ENCODE measurements around the gene CBX7.

DNA sequence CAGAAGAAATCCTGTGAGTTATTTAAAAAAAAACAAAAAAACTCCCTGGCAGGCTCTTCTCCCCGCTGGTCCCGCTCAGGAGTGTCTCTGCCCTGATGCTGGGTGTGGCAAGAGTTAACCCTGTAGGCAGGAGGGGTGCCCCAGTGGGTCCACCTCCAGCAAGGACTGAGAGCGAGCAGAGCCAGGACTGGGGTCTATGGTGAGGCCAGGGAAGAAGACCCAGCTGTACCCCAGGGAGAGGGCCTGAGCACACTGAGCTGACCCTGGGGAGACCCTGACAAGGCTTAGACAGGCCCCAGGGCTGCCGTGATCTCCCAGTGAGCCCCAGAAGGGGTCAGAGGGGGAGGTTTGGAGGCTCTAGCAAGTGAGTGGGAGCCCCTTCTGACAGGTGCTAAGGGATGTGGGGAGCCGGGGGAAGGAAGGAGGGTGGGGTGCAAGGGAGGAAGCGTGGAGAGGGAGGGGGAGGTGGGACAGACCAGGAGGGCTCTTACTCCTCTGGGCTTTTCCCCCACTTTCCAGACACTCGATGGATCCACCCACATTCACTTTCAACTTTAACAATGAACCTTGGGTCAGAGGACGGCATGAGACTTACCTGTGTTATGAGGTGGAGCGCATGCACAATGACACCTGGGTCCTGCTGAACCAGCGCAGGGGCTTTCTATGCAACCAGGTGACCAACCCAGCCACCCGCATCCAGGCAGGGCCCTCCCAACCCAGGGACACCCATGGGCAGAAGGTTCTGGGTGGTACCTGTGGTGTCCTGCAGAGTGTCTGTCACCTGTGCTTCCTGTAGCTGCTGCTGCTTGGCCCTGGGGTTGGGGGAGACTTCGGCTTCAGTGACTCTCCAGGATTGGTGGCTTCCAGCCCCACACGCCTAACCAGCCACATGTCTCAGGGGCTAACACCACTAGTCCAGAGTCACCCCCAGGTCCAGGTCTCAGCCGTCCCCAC lies 69.0 kb downstream of the CBX7 start:
- TF ChIP-seq POLR2AphosphoS5 (IDR thresholded peaks at IDR 0.05; ENCODE audit: low read depth): no peak
- TF ChIP-seq, protein P1, sequence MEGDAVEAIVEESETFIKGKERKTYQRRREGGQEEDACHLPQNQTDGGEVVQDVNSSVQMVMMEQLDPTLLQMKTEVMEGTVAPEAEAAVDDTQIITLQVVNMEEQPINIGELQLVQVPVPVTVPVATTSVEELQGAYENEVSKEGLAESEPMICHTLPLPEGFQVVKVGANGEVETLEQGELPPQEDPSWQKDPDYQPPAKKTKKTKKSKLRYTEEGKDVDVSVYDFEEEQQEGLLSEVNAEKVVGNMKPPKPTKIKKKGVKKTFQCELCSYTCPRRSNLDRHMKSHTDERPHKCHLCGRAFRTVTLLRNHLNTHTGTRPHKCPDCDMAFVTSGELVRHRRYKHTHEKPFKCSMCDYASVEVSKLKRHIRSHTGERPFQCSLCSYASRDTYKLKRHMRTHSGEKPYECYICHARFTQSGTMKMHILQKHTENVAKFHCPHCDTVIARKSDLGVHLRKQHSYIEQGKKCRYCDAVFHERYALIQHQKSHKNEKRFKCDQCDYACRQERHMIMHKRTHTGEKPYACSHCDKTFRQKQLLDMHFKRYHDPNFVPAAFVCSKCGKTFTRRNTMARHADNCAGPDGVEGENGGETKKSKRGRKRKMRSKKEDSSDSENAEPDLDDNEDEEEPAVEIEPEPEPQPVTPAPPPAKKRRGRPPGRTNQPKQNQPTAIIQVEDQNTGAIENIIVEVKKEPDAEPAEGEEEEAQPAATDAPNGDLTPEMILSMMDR (IDR thresholded peaks at IDR 0.05; ENCODE audit: insufficient read depth, low read length): no peak
- no peak for TF ChIP-seq GABPA (IDR thresholded peaks at IDR 0.05; ENCODE audit: low read depth)
- no peak for TF ChIP-seq SPI1 (IDR thresholded peaks at IDR 0.05; ENCODE audit: borderline replicate concordance, low read depth)

Data from HL-60 (cell line).